SK-N-MC (cell line): Measurements from ENCODE around the gene PAQR6.

ENCODE experiments used
- EZH2 ChIP-seq: fragments of 200-600 bp; sonication (generic); IDR thresholded peaks from one replicate; pipeline ENCODE4 v1.6.1; 2017; ENCODE audit warnings: antibody characterized with exemption
- FOXP2 ChIP-seq: optimal IDR thresholded peaks from 2 replicates; pipeline ENCODE3; 2011; ENCODE audit warnings: mild to moderate bottlenecking, moderate library complexity; ENCODE audit not compliant: insufficient read depth; ENCODE audit errors: extremely low read length, control extremely low read depth
- POLR2AphosphoS5 ChIP-seq: IDR thresholded peaks from 2 replicates; pipeline ENCODE4 v1.6.1; 2012; ENCODE audit warnings: mild to moderate bottlenecking, low read depth, low read length, borderline replicate concordance

GRCh38 chr1:156270314-156270713, 22.5 kb upstream of the PAQR6 start:
- TF ChIP-seq POLR2AphosphoS5 (no peak), EZH2 (no peak), FOXP2 (no peak)
